Measurements from ENCODE around the gene PITPNC1. TPM values are rescaled to one million over a fixed set of nuclear protein-coding genes. Genes with fewer than 3 reads are reported as not detected.

The PITPNC1 gene
- total and polyA plus RNA-seq, 2 donors (not counting 3 experiments of a cell fraction or from before 2014, with no cell fraction given), result 2.4 to 9.6 TPM

- DNase-seq (ENCODE audit: low read depth, low spot score), result no peak
- FAIRE-seq, result no peak
- intact Hi-C loops (cut with micrococcal nuclease), result no loop called here
- BruUV-seq (replicated peaks), result no TSS peak
- Histone ChIP-seq H3K4me2 (ENCODE audit: insufficient read depth, low read length) (no peak overlapping the region), H3K36me3 (ENCODE audit: control insufficient read depth in 2 of 2, extremely low read depth in 1 of 2, insufficient read depth in 2 of 2, low read length in 2 of 2) (no peaks in the 10 kb centered on the region), H4K20me1 (replicated peaks; ENCODE audit: control insufficient read depth, extremely low read depth, insufficient read depth, low read length) (no peaks in the 10 kb centered on the region), H3K79me2 (ENCODE audit: control insufficient read depth, insufficient read depth, low read length) (no peaks in the 10 kb centered on the region), H3K9me1 (replicated peaks; ENCODE audit: control insufficient read depth, extremely low read depth, insufficient read depth, low read length) (no peaks in the 10 kb centered on the region), H3K9ac (replicated peaks; ENCODE audit: extremely low read depth, insufficient read depth, low read length) (no peak overlapping the region), H3K4me1 (ENCODE audit: control insufficient read depth, extremely low read depth, insufficient read depth, low read length) (no peaks in the 10 kb centered on the region), H3K9me3 (replicated peaks; ENCODE audit: control insufficient read depth, insufficient read depth, low read length) (no peaks in the 10 kb centered on the region), H3K27ac (ENCODE audit: insufficient read depth, low read depth, low read length) (no peak overlapping the region), H3K27me3 (ENCODE audit: control insufficient read depth in 2 of 2, insufficient read depth in 2 of 2, low read length in 2 of 2) (no peaks in the 10 kb centered on the region), H2AFZ (ENCODE audit: low read depth, low read length) (no peak overlapping the region), H3K4me3 (replicated peaks in 1 of 3; ENCODE audit: insufficient read depth in 1 of 3, low read depth in 1 of 3, low read length in 3 of 3) (no peak overlapping the region)
- dilution Hi-C loops (cut with MboI; ENCODE audit: extremely low pct_ligation_motif_present, low sequenced_read_pairs), result no loop called here
- no peak for TF ChIP-seq POLR2AphosphoS5 (IDR thresholded peaks at IDR 0.05; ENCODE audit: insufficient read depth, low read depth, low read length)
- no peak for TF ChIP-seq POLR2A (IDR thresholded peaks at IDR 0.05; ENCODE audit: low read depth, low read length)
- no peak for TF ChIP-seq EZH2 (IDR thresholded peaks at IDR 0.05; ENCODE audit: borderline replicate concordance, low read depth, low read length, severe bottlenecking)
- no peak for TF ChIP-seq JUN (IDR thresholded peaks at IDR 0.05; ENCODE audit: borderline replicate concordance, insufficient read depth, insufficient read length, low read depth)
- ChIA-PET CTCF (interaction anchor here (0.9 to 1.1 kb wide), 2 partner anchors 221 to 322 kb away, joined by 3 read pairs; no protein-coding TSS in a partner anchor), POLR2A (no interaction called here)
Measured at GRCh38 chr17:67696347-67696746, 319.3 kb downstream of the PITPNC1 start.

GRCh38 chr17:67696853-67697498 lies 319.9 kb downstream of the PITPNC1 start:
- no peaks in the 10 kb centered on the region for H3K79me2 ChIP-seq (ENCODE audit: control insufficient read depth, insufficient read depth, low read length)
- H3K9me3 ChIP-seq (replicated peaks; ENCODE audit: control insufficient read depth, insufficient read depth, low read length), result no peaks in the 10 kb centered on the region
- H3K4me2 ChIP-seq (ENCODE audit: insufficient read depth, low read length), result no peak overlapping the region
- H3K36me3 ChIP-seq (ENCODE audit: control insufficient read depth in 2 of 2, extremely low read depth in 1 of 2, insufficient read depth in 2 of 2, low read length in 2 of 2), result no peaks in the 10 kb centered on the region
- no peak overlapping the region for H3K4me3 ChIP-seq (replicated peaks in 1 of 3; ENCODE audit: insufficient read depth in 1 of 3, low read depth in 1 of 3, low read length in 3 of 3)
- ChIA-PET CTCF (interaction anchor here (0.7 to 1.1 kb wide), 3 partner anchors 13 to 322 kb away, joined by 3 read pairs; no protein-coding TSS in a partner anchor), POLR2A (no interaction called here)
- FAIRE-seq (no peak), DNase-seq (ENCODE audit: low read depth, low spot score) (no peak)
- H3K27ac ChIP-seq (ENCODE audit: insufficient read depth, low read depth, low read length), result no peak overlapping the region
- TF ChIP-seq MYC (IDR thresholded peaks at IDR 0.05; ENCODE audit: low read depth, low read length) (no peak), FOS (IDR thresholded peaks at IDR 0.05; ENCODE audit: borderline replicate concordance, insufficient read depth, low read length) (no peak)
- no peaks in the 10 kb centered on the region for H3K27me3 ChIP-seq (ENCODE audit: control insufficient read depth in 2 of 2, insufficient read depth in 2 of 2, low read length in 2 of 2)
- no peak overlapping the region for H2AFZ ChIP-seq (ENCODE audit: low read depth, low read length)
- no peaks in the 10 kb centered on the region for H3K9me1 ChIP-seq (replicated peaks; ENCODE audit: control insufficient read depth, extremely low read depth, insufficient read depth, low read length)
- H3K9ac ChIP-seq (replicated peaks; ENCODE audit: extremely low read depth, insufficient read depth, low read length), result no peak overlapping the region
- dilution Hi-C loops (cut with MboI; ENCODE audit: extremely low pct_ligation_motif_present, low sequenced_read_pairs), result no loop called here
- no peaks in the 10 kb centered on the region for H4K20me1 ChIP-seq (replicated peaks; ENCODE audit: control insufficient read depth, extremely low read depth, insufficient read depth, low read length)
- BruUV-seq (replicated peaks), result no TSS peak
- intact Hi-C loops (cut with micrococcal nuclease), result no loop called here
- H3K4me1 ChIP-seq (ENCODE audit: control insufficient read depth, extremely low read depth, insufficient read depth, low read length), result no peaks in the 10 kb centered on the region

All from endothelial cell of umbilical vein (primary cell).